Measurements from ENCODE around the gene HMOX2.
A peak's percentile ranks its signal among the peaks of the same experiment; 100 is the strongest.

The HMOX2 gene

GRCh38 chr16:4475880-4476788, at the start of gene HMOX2:
Gene HMOX2, plus strand, starts transcription at chr16:4476398. Its CDS starts 29,127 bp downstream, at chr16:4505525.
- Histone ChIP-seq H4K20me1 (ENCODE audit: insufficient read depth) (no peaks in the 10 kb centered on the region), H3K27ac (0 out of 2 replicates have a peak within 1 kb of the TSS, but pooled peaks have one; percentile 7), H3K36me3 (ENCODE audit: insufficient read depth) (no peaks in the 10 kb centered on the region), H3K4me3 (IDR thresholded peaks at IDR 0.05; ENCODE audit: insufficient read depth, low read depth, low read length) (no peak within 1 kb of the TSS), H3K79me2 (ENCODE audit: insufficient read depth, low read depth) (peaks cover 19% of the 10 kb centered on the region; the same call in 1 of the 2 replicates), H3K9ac (peak within 1 kb of the TSS; percentile 63), H3K27me3 (ENCODE audit: insufficient read depth, low read depth) (no peaks in the 10 kb centered on the region), H3K4me2 (peak within 1 kb of the TSS; percentile 54), H3K4me1 (ENCODE audit: low read depth, poor library complexity, severe bottlenecking) (peaks cover 13% of the 10 kb centered on the region), H2AFZ (ENCODE audit: low read depth) (peak within 1 kb of the TSS; percentile 63)
- no peak for TF ChIP-seq CTCF (conservative IDR thresholded peaks at IDR 0.05; ENCODE audit: low read depth, low read length)

- Histone ChIP-seq H3K4me1 (ENCODE audit: low read depth, poor library complexity, severe bottlenecking) (peaks cover 20% of the 10 kb centered on the region), H3K9ac (peak overlapping the region; percentile 89; the same call in 1 of the 2 replicates), H3K4me3 (IDR thresholded peaks at IDR 0.05; ENCODE audit: insufficient read depth, low read depth, low read length) (peak overlapping the region; percentile 1), H3K4me2 (peak overlapping the region; percentile 81), H3K36me3 (ENCODE audit: insufficient read depth) (no peaks in the 10 kb centered on the region; the same call in 1 of the 2 replicates), H2AFZ (ENCODE audit: low read depth) (no peak overlapping the region), H3K79me2 (ENCODE audit: insufficient read depth, low read depth) (peaks cover 61% of the 10 kb centered on the region), H3K27ac (peak overlapping the region; percentile 81), H4K20me1 (ENCODE audit: insufficient read depth) (no peaks in the 10 kb centered on the region), H3K27me3 (ENCODE audit: insufficient read depth, low read depth) (no peaks in the 10 kb centered on the region)
- TF ChIP-seq CTCF (conservative IDR thresholded peaks at IDR 0.05; ENCODE audit: low read depth, low read length), result no peak
Observed at GRCh38 chr16:4426722-4427372, 49.4 kb upstream of the HMOX2 start.

GRCh38 chr16:4428500-4428899, 47.7 kb upstream of the HMOX2 start:
- no peaks in the 10 kb centered on the region for H4K20me1 ChIP-seq (ENCODE audit: insufficient read depth)
- H3K27me3 ChIP-seq (ENCODE audit: insufficient read depth, low read depth), result no peaks in the 10 kb centered on the region
- no peak overlapping the region for H3K9ac ChIP-seq
- no peak overlapping the region for H2AFZ ChIP-seq (ENCODE audit: low read depth)
- no peaks in the 10 kb centered on the region; the same call in 1 of the 2 replicates for H3K36me3 ChIP-seq (ENCODE audit: insufficient read depth)
- no peak overlapping the region for H3K4me2 ChIP-seq
- peaks cover 75% of the 10 kb centered on the region for H3K79me2 ChIP-seq (ENCODE audit: insufficient read depth, low read depth)
- TF ChIP-seq CTCF (conservative IDR thresholded peaks at IDR 0.05; ENCODE audit: low read depth, low read length), result no peak
- no peak overlapping the region for H3K4me3 ChIP-seq (IDR thresholded peaks at IDR 0.05; ENCODE audit: insufficient read depth, low read depth, low read length)
- H3K4me1 ChIP-seq (ENCODE audit: low read depth, poor library complexity, severe bottlenecking), result peaks cover 20% of the 10 kb centered on the region
- no peak overlapping the region for H3K27ac ChIP-seq

GRCh38 chr16:4431023-4431422, 45.2 kb upstream of the HMOX2 start:
- H3K4me3 ChIP-seq (IDR thresholded peaks at IDR 0.05; ENCODE audit: insufficient read depth, low read depth, low read length), result no peak overlapping the region
- no peak overlapping the region for H3K9ac ChIP-seq
- H3K4me1 ChIP-seq (ENCODE audit: low read depth, poor library complexity, severe bottlenecking), result peaks cover 12% of the 10 kb centered on the region
- H2AFZ ChIP-seq (ENCODE audit: low read depth), result no peak overlapping the region
- no peak overlapping the region for H3K27ac ChIP-seq
- H4K20me1 ChIP-seq (ENCODE audit: insufficient read depth), result no peaks in the 10 kb centered on the region
- H3K4me2 ChIP-seq, result no peak overlapping the region
- H3K79me2 ChIP-seq (ENCODE audit: insufficient read depth, low read depth), result peaks cover 76% of the 10 kb centered on the region
- H3K36me3 ChIP-seq (ENCODE audit: insufficient read depth), result peaks cover 4% of the 10 kb centered on the region; the same call in 1 of the 2 replicates
- no peak for TF ChIP-seq CTCF (conservative IDR thresholded peaks at IDR 0.05; ENCODE audit: low read depth, low read length)
- H3K27me3 ChIP-seq (ENCODE audit: insufficient read depth, low read depth), result no peaks in the 10 kb centered on the region
